GM12878 (cell line): ENCODE measurements around the gene KHDRBS2.

Experiments
- POLR2A ChIP-seq: IDR thresholded peaks from 2 replicates; pipeline ENCODE4 v1.6.1; 2011; ENCODE audit warnings: low read depth, mild to moderate bottlenecking, low read length
- SP1 ChIP-seq: IDR thresholded peaks from one replicate; pipeline ENCODE4 v1.6.1; 2011; ENCODE audit warnings: low read depth, low read length
- TF ChIP-seq, protein P1 (sequence below), 3 experiments: IDR thresholded peaks in 2 of 3; conservative IDR thresholded peaks in 1 of 3; 2 replicates each; pipeline ENCODE4 v1.5.1; 2011; ENCODE audit warnings: low read depth in 3 of 3, low read length in 3 of 3, mild to moderate bottlenecking in 3 of 3, control low read depth in 2 of 3, moderate library complexity in 2 of 3, inconsistent platforms in 1 of 3, mixed read lengths in 1 of 3; ENCODE audit not compliant: control insufficient read depth in 2 of 3, insufficient read depth in 1 of 3; ENCODE audit errors: extremely low read depth in 1 of 3

GRCh38 chr6:62272114-62272513 is 13.9 kb downstream of the KHDRBS2 start:
- TF ChIP-seq, protein P1, sequence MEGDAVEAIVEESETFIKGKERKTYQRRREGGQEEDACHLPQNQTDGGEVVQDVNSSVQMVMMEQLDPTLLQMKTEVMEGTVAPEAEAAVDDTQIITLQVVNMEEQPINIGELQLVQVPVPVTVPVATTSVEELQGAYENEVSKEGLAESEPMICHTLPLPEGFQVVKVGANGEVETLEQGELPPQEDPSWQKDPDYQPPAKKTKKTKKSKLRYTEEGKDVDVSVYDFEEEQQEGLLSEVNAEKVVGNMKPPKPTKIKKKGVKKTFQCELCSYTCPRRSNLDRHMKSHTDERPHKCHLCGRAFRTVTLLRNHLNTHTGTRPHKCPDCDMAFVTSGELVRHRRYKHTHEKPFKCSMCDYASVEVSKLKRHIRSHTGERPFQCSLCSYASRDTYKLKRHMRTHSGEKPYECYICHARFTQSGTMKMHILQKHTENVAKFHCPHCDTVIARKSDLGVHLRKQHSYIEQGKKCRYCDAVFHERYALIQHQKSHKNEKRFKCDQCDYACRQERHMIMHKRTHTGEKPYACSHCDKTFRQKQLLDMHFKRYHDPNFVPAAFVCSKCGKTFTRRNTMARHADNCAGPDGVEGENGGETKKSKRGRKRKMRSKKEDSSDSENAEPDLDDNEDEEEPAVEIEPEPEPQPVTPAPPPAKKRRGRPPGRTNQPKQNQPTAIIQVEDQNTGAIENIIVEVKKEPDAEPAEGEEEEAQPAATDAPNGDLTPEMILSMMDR (IDR thresholded peaks at IDR 0.05 in 2 of 3, conservative IDR thresholded peaks at IDR 0.05 in 1 of 3; ENCODE audit: control insufficient read depth in 2 of 3, extremely low read depth in 1 of 3, insufficient read depth in 1 of 3, low read depth in 3 of 3, low read length in 3 of 3): no peak
- TF ChIP-seq SP1 (no peak), POLR2A (no peak)
